CD1c-positive myeloid dendritic cell (primary cell): ENCODE measurements around the gene NFIA.
A peak's percentile ranks its signal among the peaks of the same experiment; 100 is the strongest.

ENCODE experiments used
- DNase-seq: peaks from one replicate; pipeline ENCODE4 v3.0.0-alpha.2; 2016; ENCODE audit errors: extremely low spot score

The NFIA gene

GRCh38 chr1:61082311-61083012, at the start of gene NFIA:
Gene NFIA, plus strand, starts transcription at chr1:61082561.
- peak; percentile 62 for DNase-seq

GRCh38 chr1:61035880-61036279, 46.5 kb upstream of the NFIA start:
- no peak for DNase-seq

- no peak for DNase-seq
These were observed 39.8 kb upstream of the NFIA start for GRCh38 chr1:61042466-61043009.

- DNase-seq = peak; percentile 83
These were observed 39.1 kb upstream of the NFIA start for GRCh38 chr1:61043010-61043820.

GRCh38 chr1:61046434-61046833, 35.9 kb upstream of the NFIA start:
- DNase-seq = no peak

GRCh38 chr1:61047061-61047460, 35.3 kb upstream of the NFIA start:
- no peak for DNase-seq

GRCh38 chr1:61049850-61050540, 32.4 kb upstream of the NFIA start:
- peak; percentile 91 for DNase-seq

GRCh38 chr1:61050541-61051442, 31.6 kb upstream of the NFIA start:
- DNase-seq = peak; percentile 41

- DNase-seq = no peak
These were observed 31.0 kb upstream of the NFIA start for GRCh38 chr1:61051443-61051718.

GRCh38 chr1:61051719-61052394, 30.5 kb upstream of the NFIA start:
- DNase-seq = no peak

- DNase-seq = no peak
These were observed 29.8 kb upstream of the NFIA start for GRCh38 chr1:61052395-61053225.

GRCh38 chr1:61053226-61053711, 29.1 kb upstream of the NFIA start:
- no peak for DNase-seq

GRCh38 chr1:61053712-61054600, 28.4 kb upstream of the NFIA start:
- no peak for DNase-seq

- DNase-seq = no peak
These were observed 27.8 kb upstream of the NFIA start for GRCh38 chr1:61054601-61054993.

GRCh38 chr1:61055110-61055614, 27.2 kb upstream of the NFIA start:
- no peak for DNase-seq

GRCh38 chr1:61056196-61056572, 26.2 kb upstream of the NFIA start:
- no peak for DNase-seq

- peak; percentile 70 for DNase-seq
These were observed 25.6 kb upstream of the NFIA start for GRCh38 chr1:61056573-61057439.
